Measurements from ENCODE around the gene SLC23A1. TPM values are rescaled to one million over a fixed set of nuclear protein-coding genes. Genes with fewer than 3 reads are reported as not detected.
"Not testable (repeated sequence)": the region's sequence is repeated elsewhere in the genome, so short reads cannot be mapped to it uniquely, and the experiment has no call there.

The SLC23A1 gene
- total RNA-seq, 1 donor from 2014 or later = not detected

GRCh38 chr5:139371482-139372435 is 11.3 kb downstream of the SLC23A1 start:
- DNase-seq (ENCODE audit: low spot score) = no peak

- DNase-seq (ENCODE audit: low spot score) = no peak
These were observed 13.9 kb downstream of the SLC23A1 start for GRCh38 chr5:139369181-139369580.

GRCh38 chr5:139368613-139369012 is 14.5 kb downstream of the SLC23A1 start:
- no peak for DNase-seq (ENCODE audit: low spot score)

- peak; percentile 96 for DNase-seq (ENCODE audit: low spot score)
These were observed 18.6 kb downstream of the SLC23A1 start for GRCh38 chr5:139364466-139364865.

- no peak for DNase-seq (ENCODE audit: low spot score)
These were observed 19.2 kb downstream of the SLC23A1 start for GRCh38 chr5:139363937-139364336.

GRCh38 chr5:139361835-139362429 is 21.2 kb downstream of the SLC23A1 start:
- DNase-seq (ENCODE audit: low spot score) = peak; percentile 76

GRCh38 chr5:139360384-139360783 is 22.7 kb downstream of the SLC23A1 start:
- DNase-seq (ENCODE audit: low spot score) = no peak

GRCh38 chr5:139358064-139358463 is 25.0 kb downstream of the SLC23A1 start:
- DNase-seq (ENCODE audit: low spot score) = no peak

- DNase-seq (ENCODE audit: low spot score) = not testable (repeated sequence)
These were observed 27.2 kb downstream of the SLC23A1 start for GRCh38 chr5:139355900-139356299.

GRCh38 chr5:139354186-139354585 is 28.9 kb downstream of the SLC23A1 start:
- DNase-seq (ENCODE audit: low spot score) = no peak

- not testable (repeated sequence) for DNase-seq (ENCODE audit: low spot score)
These were observed 35.2 kb downstream of the SLC23A1 start for GRCh38 chr5:139347863-139348262.

- not testable (repeated sequence) for DNase-seq (ENCODE audit: low spot score)
These were observed 37.7 kb downstream of the SLC23A1 start for GRCh38 chr5:139345442-139345841.

GRCh38 chr5:139344177-139344576 is 38.9 kb downstream of the SLC23A1 start:
- no peak for DNase-seq (ENCODE audit: low spot score)

- DNase-seq (ENCODE audit: low spot score) = no peak
These were observed 39.6 kb downstream of the SLC23A1 start for GRCh38 chr5:139343476-139343875.

- DNase-seq (ENCODE audit: low spot score) = no peak
These were observed 40.7 kb downstream of the SLC23A1 start for GRCh38 chr5:139342423-139342723.

GRCh38 chr5:139341689-139342422 is 41.2 kb downstream of the SLC23A1 start, which contains the start of gene PAIP2:
TSS of gene PAIP2 (plus strand) at chr5:139341854. CDS start at chr5:139363785, 21,931 bp downstream.
- DNase-seq (ENCODE audit: low spot score) = peak; percentile 99

- DNase-seq (ENCODE audit: low spot score) = no peak
These were observed 41.9 kb downstream of the SLC23A1 start for GRCh38 chr5:139341187-139341688.

GRCh38 chr5:139340051-139340450 is 43.0 kb downstream of the SLC23A1 start:
- DNase-seq (ENCODE audit: low spot score) = no peak

GRCh38 chr5:139335811-139336210 is 47.3 kb downstream of the SLC23A1 start:
- peak; percentile 11 for DNase-seq (ENCODE audit: low spot score)
